ENCODE data around the gene RHPN2.

DNA sequence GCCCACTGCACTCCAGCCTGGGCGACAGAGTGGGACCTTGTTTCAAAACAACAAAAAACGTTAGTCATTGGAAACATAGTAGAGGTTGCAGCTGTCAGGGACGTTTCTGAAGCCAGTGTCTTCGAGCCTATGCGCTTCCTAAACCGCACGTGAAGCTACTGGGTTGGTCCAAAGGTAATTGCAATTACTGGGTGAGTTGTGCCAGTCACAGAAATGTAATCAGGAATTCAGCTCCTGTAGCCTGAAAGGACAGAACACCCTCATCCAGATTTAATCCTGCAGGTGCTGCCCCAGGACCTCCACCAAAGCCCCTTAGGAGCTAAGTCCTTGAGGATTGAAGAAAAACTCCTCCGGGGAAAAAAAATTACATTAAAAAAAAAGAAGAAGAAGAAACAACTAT, 2.4 kb upstream of the RHPN2 start:
- TF ChIP-seq, protein P1, sequence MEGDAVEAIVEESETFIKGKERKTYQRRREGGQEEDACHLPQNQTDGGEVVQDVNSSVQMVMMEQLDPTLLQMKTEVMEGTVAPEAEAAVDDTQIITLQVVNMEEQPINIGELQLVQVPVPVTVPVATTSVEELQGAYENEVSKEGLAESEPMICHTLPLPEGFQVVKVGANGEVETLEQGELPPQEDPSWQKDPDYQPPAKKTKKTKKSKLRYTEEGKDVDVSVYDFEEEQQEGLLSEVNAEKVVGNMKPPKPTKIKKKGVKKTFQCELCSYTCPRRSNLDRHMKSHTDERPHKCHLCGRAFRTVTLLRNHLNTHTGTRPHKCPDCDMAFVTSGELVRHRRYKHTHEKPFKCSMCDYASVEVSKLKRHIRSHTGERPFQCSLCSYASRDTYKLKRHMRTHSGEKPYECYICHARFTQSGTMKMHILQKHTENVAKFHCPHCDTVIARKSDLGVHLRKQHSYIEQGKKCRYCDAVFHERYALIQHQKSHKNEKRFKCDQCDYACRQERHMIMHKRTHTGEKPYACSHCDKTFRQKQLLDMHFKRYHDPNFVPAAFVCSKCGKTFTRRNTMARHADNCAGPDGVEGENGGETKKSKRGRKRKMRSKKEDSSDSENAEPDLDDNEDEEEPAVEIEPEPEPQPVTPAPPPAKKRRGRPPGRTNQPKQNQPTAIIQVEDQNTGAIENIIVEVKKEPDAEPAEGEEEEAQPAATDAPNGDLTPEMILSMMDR (IDR thresholded peaks at IDR 0.05; ENCODE audit: control extremely low read depth in 1 of 3, insufficient read depth in 1 of 3, low read depth in 1 of 3, low read length in 3 of 3) = no peak
- TF ChIP-seq CTBP2 (IDR thresholded peaks at IDR 0.05; ENCODE audit: borderline replicate concordance, insufficient read depth, insufficient read length, low read length) (no peak), CHD1 (IDR thresholded peaks at IDR 0.05; ENCODE audit: low read depth, low read length) (no peak), POLR2A (IDR thresholded peaks at IDR 0.05; ENCODE audit: control extremely low read depth in 1 of 2, low read depth in 2 of 2, low read length in 2 of 2) (no peak), NRF1 (IDR thresholded peaks at IDR 0.05; ENCODE audit: low read depth, low read length) (no peak), POLR2AphosphoS5 (IDR thresholded peaks at IDR 0.05; ENCODE audit: low read depth, low read length) (no peak), EZH2 (IDR thresholded peaks at IDR 0.05; ENCODE audit: low read depth, low read length, severe bottlenecking) (no peak), RAD21 (IDR thresholded peaks at IDR 0.05 in 1 of 2, conservative IDR thresholded peaks at IDR 0.05 in 1 of 2; ENCODE audit: low read depth in 2 of 2, low read length in 2 of 2) (no peak), CBX8 (IDR thresholded peaks at IDR 0.05; ENCODE audit: borderline replicate concordance, low read depth, low read length) (no peak)
- TF ChIP-seq, protein P2, sequence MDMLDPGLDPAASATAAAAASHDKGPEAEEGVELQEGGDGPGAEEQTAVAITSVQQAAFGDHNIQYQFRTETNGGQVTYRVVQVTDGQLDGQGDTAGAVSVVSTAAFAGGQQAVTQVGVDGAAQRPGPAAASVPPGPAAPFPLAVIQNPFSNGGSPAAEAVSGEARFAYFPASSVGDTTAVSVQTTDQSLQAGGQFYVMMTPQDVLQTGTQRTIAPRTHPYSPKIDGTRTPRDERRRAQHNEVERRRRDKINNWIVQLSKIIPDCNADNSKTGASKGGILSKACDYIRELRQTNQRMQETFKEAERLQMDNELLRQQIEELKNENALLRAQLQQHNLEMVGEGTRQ (IDR thresholded peaks at IDR 0.05; ENCODE audit: low read length) = no peak
